Motor neuron (in vitro differentiated cells): ENCODE data around the gene NLRP6. TPM values are rescaled to one million over a fixed set of nuclear protein-coding genes. Genes with fewer than 3 reads are reported as not detected.
"Not testable (repeated sequence)": the region's sequence is repeated elsewhere in the genome, so short reads cannot be mapped to it uniquely, and the experiment has no call there.

Source experiments
- ATAC-seq, 8 experiments: fragments of 200-7000 bp; cut with Tn5 transposase; replicated peaks in 6 of 8; 2 replicates each; pipeline ENCODE4 v1.8.0; 2021; ENCODE audit warnings: mild to moderate bottlenecking in 8 of 8, moderate library complexity in 8 of 8
- H3K27ac ChIP-seq, 2 donors: fragments of 250-450 bp; sonication (Bioruptor Pico); 2 replicates each; pipeline ENCODE4 v1.9.0; 2021; ENCODE audit warnings: antibody characterized with exemption in 2 of 2, mild to moderate bottlenecking in 2 of 2, moderate library complexity in 1 of 2
- H3K4me1 ChIP-seq, 2 donors: fragments of 250-450 bp; sonication (Bioruptor Pico); replicated peaks in 1 of 2; 2 replicates each; pipeline ENCODE4 v1.6.1; 2021; ENCODE audit warnings: antibody characterized with exemption in 2 of 2, mild to moderate bottlenecking in 2 of 2, moderate library complexity in 1 of 2
- H3K4me3 ChIP-seq, 5 donors: fragments of 250-450 bp; sonication (Bioruptor Pico); 2 replicates each; pipeline ENCODE4 v1.9.0; 2021; ENCODE audit warnings: antibody characterized with exemption in 5 of 5, mild to moderate bottlenecking in 5 of 5, moderate library complexity in 4 of 5
- WGBS, 10 experiments: fragments of 450-650 bp; shearing (Covaris generic); methylation state at CpG; one replicate each; pipeline ENCODE4 v1.0.0; 2022; 5-methylcytosine and 5-hydroxymethylcytosine counted together
- in situ Hi-C, 9 experiments: fragments of 400-800 bp; cut with MboI; loops; one replicate each; pipeline ENCODE4 v1.15.0; 2021; ENCODE audit warnings: low sequenced_read_pairs in 9 of 9, low pct_unique_long_range_greater_than_20kb in 2 of 9; ENCODE audit not compliant: unreplicated experiment in 9 of 9
- total RNA-seq, 8 experiments: library from RNA; unstranded; fragments of 300-600 nt; gene quantifications; 2 replicates each; pipeline versions ENCODE4 v1.2.3 to v1.2.4, GENCODE V29; 2022

Gene NLRP6
- total RNA-seq, 8 experiments from 2014 or later = 0.14 to 0.33 (median 0.16) TPM; not detected in 4

DNA sequence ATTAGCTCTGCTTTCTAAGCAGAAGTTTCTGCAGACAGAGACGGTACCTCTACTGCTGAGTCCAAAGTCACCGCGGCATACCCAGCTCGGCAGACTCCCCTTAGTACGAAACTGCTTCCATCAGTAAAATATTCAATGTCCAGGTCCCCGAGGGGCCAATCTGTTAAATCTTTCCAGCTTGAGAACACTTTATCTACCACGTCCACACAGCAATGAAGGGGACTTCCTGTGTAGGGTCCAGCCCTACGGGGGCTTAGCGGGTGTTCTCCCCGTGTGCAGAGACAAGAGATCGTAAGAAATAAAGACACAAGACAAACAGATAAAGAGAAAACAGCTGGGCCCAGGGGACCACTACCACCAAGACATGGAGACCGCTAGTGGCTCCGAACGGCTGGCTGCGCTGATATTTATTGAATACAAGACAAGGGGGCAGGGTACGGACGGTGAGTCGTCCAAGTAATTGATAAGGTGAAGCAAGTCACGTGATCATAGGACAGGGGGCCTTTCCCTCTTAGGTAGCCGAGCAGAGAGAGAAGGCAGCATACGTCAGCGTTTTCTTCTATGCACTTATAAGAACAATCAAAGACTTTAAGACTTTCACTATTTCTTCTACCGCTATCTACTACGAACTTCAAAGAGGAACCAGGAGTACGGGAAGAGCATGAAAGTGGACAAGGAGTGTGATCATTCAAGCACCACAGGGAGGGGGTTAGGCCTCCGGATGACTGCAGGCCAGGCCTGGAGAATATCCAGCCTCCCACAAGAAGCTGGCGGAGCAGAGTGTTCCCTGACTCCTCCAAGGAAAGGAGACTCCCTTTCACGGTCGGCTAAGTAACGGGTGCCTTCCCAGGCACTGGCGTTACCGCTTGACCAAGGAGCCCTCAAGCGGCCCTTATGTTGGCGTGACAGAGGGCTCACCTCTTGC, 46.6 kb downstream of the NLRP6 start:
- H3K4me3 ChIP-seq, in situ Hi-C loops: not testable (repeated sequence)
- Histone ChIP-seq H3K27ac (peak overlapping the region in 1 of 2 donors; percentile 55), H3K4me1 (peaks cover 10 to 26% of the 10 kb centered on the region in 2 donors)
- WGBS, 10 experiments = 33 to 68% (median 49%) methylated on average over 3 to 15 of the region's 34 CpGs
- peak in 5 of 8 experiments; percentile 31 to 68 (median 55) for ATAC-seq

GRCh38 chr11:325796-326591, 47.8 kb downstream of the NLRP6 start:
- Histone ChIP-seq H3K4me1 (peaks cover 10 to 18% of the 10 kb centered on the region in 2 donors), H3K4me3 (no peak overlapping the region), H3K27ac (no peak overlapping the region)
- 83 to 100% (median 92%) methylated on average over 1 to 17 of the region's 30 CpGs; no CpG with 5 or more reads in 3 of the 10 experiments for WGBS, 10 experiments
- ATAC-seq = peak in 1 of 8 experiments; percentile 15
- in situ Hi-C loops = no loop called here

DNA sequence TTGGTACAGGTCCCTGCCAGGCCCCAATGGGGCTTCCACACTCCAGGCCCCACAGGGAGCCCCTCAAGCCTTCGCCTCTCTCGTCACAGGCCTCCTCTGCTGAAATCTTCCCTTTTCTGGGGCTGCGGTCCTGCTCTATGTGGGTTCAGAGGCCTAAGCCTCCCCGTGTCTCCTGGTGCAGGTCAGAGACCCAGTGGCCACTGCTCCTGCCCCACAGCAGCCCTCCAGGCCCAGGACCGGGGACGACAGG, 48.3 kb downstream of the NLRP6 start:
- Histone ChIP-seq H3K4me1 (peaks cover 10 to 18% of the 10 kb centered on the region in 2 donors), H3K4me3 (no peak overlapping the region), H3K27ac (no peak overlapping the region)
- WGBS, 10 experiments = 20 to 75% (median 33%) methylated on average over 1 to 2 of the region's 6 CpGs; no CpG with 5 or more reads in 7 of the 10 experiments
- in situ Hi-C loops = no loop called here
- no peak for ATAC-seq

DNA sequence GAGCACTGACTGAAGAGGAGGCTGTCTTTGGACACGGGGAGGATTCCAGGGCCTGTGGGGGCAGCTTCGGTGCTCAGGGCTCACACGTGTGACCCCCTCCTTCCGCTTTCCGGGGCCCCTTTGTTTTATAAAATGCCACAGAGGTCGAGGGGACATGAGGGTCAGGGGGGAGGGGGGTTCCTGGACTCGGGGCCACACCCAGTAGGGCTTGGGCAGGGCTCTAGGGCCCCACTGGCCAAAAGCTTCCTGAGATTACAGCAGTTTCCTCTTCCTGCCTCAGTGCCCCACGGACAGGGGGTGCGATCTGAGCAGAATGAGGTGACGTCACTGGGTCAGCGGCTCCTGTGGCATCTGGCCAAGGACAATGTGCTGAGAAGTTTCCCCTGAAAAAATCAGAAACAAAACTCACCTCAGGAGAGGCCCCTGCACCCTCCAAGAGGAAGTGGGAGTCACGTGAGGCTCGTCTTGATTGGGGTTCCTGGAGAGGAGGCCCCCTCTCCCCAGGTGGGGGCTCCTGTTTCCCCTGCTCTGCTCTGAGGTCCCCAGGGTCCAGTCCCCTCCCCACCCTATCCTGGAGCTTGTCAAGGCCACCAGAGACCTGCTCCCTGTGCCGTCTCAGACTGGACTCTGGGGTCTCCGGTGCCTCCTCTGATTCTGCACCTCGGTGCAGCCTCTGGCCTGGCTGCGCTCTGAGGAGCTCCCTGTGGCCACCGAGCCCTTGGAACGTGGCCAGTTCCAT, 48.8 kb downstream of the NLRP6 start:
- in situ Hi-C loops = no loop called here
- 60 to 100% (median 90%) methylated on average over 1 to 4 of the region's 19 CpGs; no CpG with 5 or more reads in 4 of the 10 experiments for WGBS, 10 experiments
- no peak overlapping the region for H3K27ac ChIP-seq
- ATAC-seq = peak in 1 of 8 experiments; percentile 18
- no peak overlapping the region for H3K4me3 ChIP-seq
- peaks cover 10 to 18% of the 10 kb centered on the region in 2 donors for H3K4me1 ChIP-seq

- Histone ChIP-seq H3K4me1 (peaks cover 10 to 18% of the 10 kb centered on the region in 2 donors), H3K4me3 (no peak overlapping the region), H3K27ac (no peak overlapping the region)
- WGBS, 10 experiments = 87 to 100% (median 92%) methylated on average over 2 to 3 of the region's 3 CpGs; no CpG with 5 or more reads in 4 of the 10 experiments
- no peak for ATAC-seq
- in situ Hi-C loops = no loop called here
These were observed 49.3 kb downstream of the NLRP6 start for GRCh38 chr11:327581-327923.

GRCh38 chr11:328012-328411, 49.8 kb downstream of the NLRP6 start:
- peaks cover 10 to 18% of the 10 kb centered on the region in 2 donors for H3K4me1 ChIP-seq
- 94 to 100% (median 100%) methylated on average over 1 to 8 of the region's 13 CpGs; no CpG with 5 or more reads in 4 of the 10 experiments for WGBS, 10 experiments
- no peak for ATAC-seq
- in situ Hi-C loops = no loop called here
- H3K4me3 ChIP-seq = no peak overlapping the region
- H3K27ac ChIP-seq = no peak overlapping the region

- H3K27ac ChIP-seq, in situ Hi-C loops, ATAC-seq, H3K4me3 ChIP-seq: not testable (repeated sequence)
- 71 to 100% (median 90%) methylated on average over 3 to 11 of the region's 15 CpGs for WGBS, 10 experiments
- peaks cover 11 to 18% of the 10 kb centered on the region in 2 donors for H3K4me1 ChIP-seq
These were observed 50.4 kb downstream of the NLRP6 start for GRCh38 chr11:328516-329100.

- 88 to 100% (median 95%) methylated on average over 1 to 2 of the region's 2 CpGs; no CpG with 5 or more reads in 6 of the 10 experiments for WGBS, 10 experiments
These were observed 51.7 kb downstream of the NLRP6 start for GRCh38 chr11:329886-330253.

GRCh38 chr11:330307-330693, 52.1 kb downstream of the NLRP6 start:
- Histone ChIP-seq H3K4me1 (peaks cover 10 to 24% of the 10 kb centered on the region in 2 donors), H3K27ac (no peak overlapping the region), H3K4me3 (no peak overlapping the region)
- 77 to 100% (median 80%) methylated on average over 1 to 8 of the region's 14 CpGs; no CpG with 5 or more reads in 5 of the 10 experiments for WGBS, 10 experiments
- in situ Hi-C loops = no loop called here
- ATAC-seq = peak in 2 of 8 experiments; percentile 13 to 52

More at GRCh38 chr11:329886-330253, 51.7 kb downstream of the NLRP6 start:
- in situ Hi-C loops = no loop called here
- Histone ChIP-seq H3K27ac (no peak overlapping the region), H3K4me1 (peaks cover 12 to 24% of the 10 kb centered on the region in 2 donors), H3K4me3 (no peak overlapping the region)
- no peak for ATAC-seq

GRCh38 chr11:330694-331357, 52.6 kb downstream of the NLRP6 start:
- in situ Hi-C loops = no loop called here

DNA sequence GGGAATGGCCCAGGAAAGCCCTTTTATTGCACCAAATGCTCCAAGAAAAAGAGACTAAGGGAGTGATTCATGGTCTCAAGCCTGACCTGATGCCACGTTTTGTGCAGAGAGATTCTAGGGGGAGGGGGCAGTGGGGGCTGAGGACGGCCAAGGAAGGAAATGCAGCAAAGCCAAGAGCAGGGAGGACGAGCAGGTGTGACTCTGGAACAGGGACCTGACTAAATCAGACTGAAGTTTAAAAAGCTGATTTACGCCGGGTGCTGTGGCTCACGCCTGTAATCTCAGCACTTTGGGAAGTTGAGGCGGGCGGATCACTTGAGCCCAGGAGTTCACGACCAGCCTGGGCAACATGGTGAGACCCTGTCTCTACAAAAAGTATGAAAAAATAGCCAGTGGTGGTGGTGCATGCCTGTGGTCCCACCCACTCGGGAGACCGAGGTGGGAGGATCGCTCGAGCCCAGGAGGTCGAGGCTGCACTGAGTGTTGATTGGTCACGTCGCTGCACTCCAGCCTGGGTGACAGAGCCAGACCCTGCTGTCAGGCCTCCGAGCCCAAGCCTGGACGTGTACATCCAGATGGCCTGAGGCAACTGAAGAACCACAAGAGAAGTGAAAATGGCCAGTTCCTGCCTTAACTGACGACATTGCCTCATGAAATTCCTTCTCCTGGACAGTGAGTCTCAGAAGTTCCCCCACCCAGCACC, 53.3 kb downstream of the NLRP6 start:
- in situ Hi-C loops = no loop called here
- ATAC-seq = no peak
- 0 to 96% (median 87%) methylated on average over 2 to 8 of the region's 19 CpGs; no CpG with 5 or more reads in 1 of the 10 experiments for WGBS, 10 experiments

More at GRCh38 chr11:330694-331357, 52.6 kb downstream of the NLRP6 start:
- H3K27ac ChIP-seq = no peak overlapping the region
- peaks cover 15 to 29% of the 10 kb centered on the region in 2 donors for H3K4me1 ChIP-seq
- 77 to 95% (median 91%) methylated on average over 2 to 23 of the region's 34 CpGs; no CpG with 5 or more reads in 2 of the 10 experiments for WGBS, 10 experiments
- H3K4me3 ChIP-seq = no peak overlapping the region
- no peak for ATAC-seq

More for the DNA sequence above, 53.3 kb downstream of the NLRP6 start:
- Histone ChIP-seq H3K4me1 (peaks cover 22 to 36% of the 10 kb centered on the region in 2 donors), H3K27ac (no peak overlapping the region), H3K4me3 (no peak overlapping the region)
